ENCODE measurements around the gene SLC26A9. TPM values are rescaled to one million over a fixed set of nuclear protein-coding genes. Genes with fewer than 3 reads are reported as not detected.

The SLC26A9 gene
- total RNA-seq, 4 donors from 2014 or later, result not detected

- Histone ChIP-seq H3K9me3 (no peaks in the 10 kb centered on the region), H3K4me1 (no peaks in the 10 kb centered on the region), H3K36me3 (no peaks in the 10 kb centered on the region), H3K4me3 (no peak overlapping the region), H3K27me3 (no peaks in the 10 kb centered on the region), H3K27ac (no peak overlapping the region)
- intact Hi-C loops (cut with DNase I; ENCODE audit: low total_unique reads), result no loop called here
- no peak for DNase-seq
- no peak for TF ChIP-seq CTCF (IDR thresholded peaks at IDR 0.05)
- TF ChIP-seq POLR2A (IDR thresholded peaks at IDR 0.05), result no peak
Measured at GRCh38 chr1:205920159-205920558, 23.1 kb downstream of the SLC26A9 start.

- Histone ChIP-seq H3K36me3 (no peaks in the 10 kb centered on the region), H3K4me3 (no peak overlapping the region), H3K9me3 (no peaks in the 10 kb centered on the region), H3K27me3 (no peaks in the 10 kb centered on the region), H3K4me1 (no peaks in the 10 kb centered on the region), H3K27ac (no peak overlapping the region)
- intact Hi-C loops (cut with DNase I; ENCODE audit: low total_unique reads), result loop anchor here (5.0 kb wide), 1 partner anchor 188 kb away; no protein-coding TSS in a partner anchor
- peak; percentile 69 to 75 for DNase-seq
- TF ChIP-seq POLR2A (IDR thresholded peaks at IDR 0.05) (no peak), CTCF (IDR thresholded peaks at IDR 0.05) (peak; percentile 72 to 85 (median 82))
Measured at GRCh38 chr1:205918955-205919746, 24.1 kb downstream of the SLC26A9 start.

GRCh38 chr1:205917466-205918238 is 25.6 kb downstream of the SLC26A9 start:
- Histone ChIP-seq H3K9me3 (no peaks in the 10 kb centered on the region), H3K27ac (no peak overlapping the region), H3K36me3 (no peaks in the 10 kb centered on the region), H3K4me1 (no peaks in the 10 kb centered on the region), H3K27me3 (no peaks in the 10 kb centered on the region), H3K4me3 (no peak overlapping the region)
- intact Hi-C loops (cut with DNase I; ENCODE audit: low total_unique reads), result loop anchor here (5.0 kb wide), 1 partner anchor 190 kb away; no protein-coding TSS in a partner anchor
- no peak for DNase-seq
- TF ChIP-seq POLR2A (IDR thresholded peaks at IDR 0.05) (no peak), CTCF (IDR thresholded peaks at IDR 0.05) (no peak)

GRCh38 chr1:205916541-205916940 is 26.7 kb downstream of the SLC26A9 start:
- Histone ChIP-seq H3K9me3 (no peaks in the 10 kb centered on the region), H3K36me3 (no peaks in the 10 kb centered on the region), H3K27me3 (no peaks in the 10 kb centered on the region), H3K27ac (no peak overlapping the region), H3K4me3 (no peak overlapping the region), H3K4me1 (no peaks in the 10 kb centered on the region)
- TF ChIP-seq POLR2A (IDR thresholded peaks at IDR 0.05), result no peak
- no peak for TF ChIP-seq CTCF (IDR thresholded peaks at IDR 0.05)
- no peak for DNase-seq
- intact Hi-C loops (cut with DNase I; ENCODE audit: low total_unique reads), result loop anchor here (5.0 kb wide), 1 partner anchor 191 kb away; no protein-coding TSS in a partner anchor
